ENCODE results near the gene RPL13.

- TF ChIP-seq CTCF (IDR thresholded peaks at IDR 0.05) (no peak), POLR2AphosphoS5 (IDR thresholded peaks at IDR 0.05; ENCODE audit: insufficient read depth in 1 of 2, low read depth in 1 of 2) (no peak)
Observed at GRCh38 chr16:89512453-89512852, 48.0 kb upstream of the RPL13 start.
